ENCODE results near the gene SCRN3. TPM values are rescaled to one million over a fixed set of nuclear protein-coding genes. Genes with fewer than 3 reads are reported as not detected.

SCRN3 gene
- total RNA-seq, 2 experiments from 2014 or later = 16.9 to 20.9 TPM

DNA sequence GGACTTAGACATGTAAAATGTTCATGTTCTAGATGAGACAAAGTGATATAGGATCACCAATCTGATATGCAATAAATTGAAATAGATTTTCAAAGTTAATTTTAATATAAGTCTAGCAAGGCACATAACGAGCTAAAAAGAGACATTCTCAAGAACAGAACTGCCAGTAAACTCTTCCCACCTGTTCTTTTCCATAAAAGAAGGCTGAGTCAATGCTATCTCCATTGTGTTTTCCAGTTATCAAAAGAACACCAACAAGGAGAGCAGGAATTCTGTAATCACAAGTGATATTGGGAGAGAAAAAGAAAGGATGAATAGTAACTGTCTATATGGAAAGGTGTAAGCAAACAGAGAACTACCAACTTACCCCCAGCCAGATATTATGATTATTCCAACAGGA is 65.7 kb downstream of the SCRN3 start:
- Mint-ChIP-seq H3K9me3 (ENCODE audit: low read depth) (no peaks in the 10 kb centered on the region), H3K4me3 (no peak overlapping the region), H3K4me1 (no peaks in the 10 kb centered on the region), H3K36me3 (no peaks in the 10 kb centered on the region), H3K27me3 (no peaks in the 10 kb centered on the region), H3K27ac (no peak overlapping the region)
- ATAC-seq = no peak
- DNase-seq = no peak
- CTCF ChIA-PET = interaction anchor here (0.8 to 5.7 kb wide), 18 partner anchors 10 to 239 kb away, joined by 3 to 99 read pairs (median 10); partner anchors contain the start of gene GPR155

DNA sequence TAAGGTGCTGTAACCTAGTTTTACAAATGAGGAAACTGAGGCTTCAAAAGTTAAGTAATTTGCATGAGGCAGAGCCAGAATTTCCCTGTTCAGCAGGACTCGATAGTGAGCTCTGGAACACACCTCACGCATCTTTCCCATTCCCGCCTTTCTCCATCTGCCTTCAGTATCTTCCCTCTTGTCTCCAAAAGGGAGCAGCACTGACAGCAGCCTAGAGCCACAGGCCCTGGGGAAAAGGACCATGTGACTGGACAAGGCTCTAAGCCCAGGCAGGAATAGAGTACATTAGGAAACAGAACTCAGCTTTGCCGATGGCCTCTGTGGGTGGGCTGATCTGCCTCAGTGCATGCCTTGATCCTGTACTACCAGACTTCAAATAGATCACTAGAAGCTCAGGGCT is 69.8 kb downstream of the SCRN3 start:
- H3K9me3 Mint-ChIP-seq (ENCODE audit: low read depth) = no peaks in the 10 kb centered on the region
- CTCF ChIA-PET = interaction anchor here (1.0 to 2.1 kb wide), 6 partner anchors 19 to 223 kb away, joined by 3 to 12 read pairs (median 3); no protein-coding TSS in a partner anchor
- peaks cover 4% of the 10 kb centered on the region for H3K36me3 Mint-ChIP-seq
- DNase-seq (no peak), ATAC-seq (no peak)
- H3K4me1 Mint-ChIP-seq = no peaks in the 10 kb centered on the region
- no peak overlapping the region for H3K4me3 Mint-ChIP-seq
- no peaks in the 10 kb centered on the region for H3K27me3 Mint-ChIP-seq
- no peak overlapping the region for H3K27ac Mint-ChIP-seq

DNA sequence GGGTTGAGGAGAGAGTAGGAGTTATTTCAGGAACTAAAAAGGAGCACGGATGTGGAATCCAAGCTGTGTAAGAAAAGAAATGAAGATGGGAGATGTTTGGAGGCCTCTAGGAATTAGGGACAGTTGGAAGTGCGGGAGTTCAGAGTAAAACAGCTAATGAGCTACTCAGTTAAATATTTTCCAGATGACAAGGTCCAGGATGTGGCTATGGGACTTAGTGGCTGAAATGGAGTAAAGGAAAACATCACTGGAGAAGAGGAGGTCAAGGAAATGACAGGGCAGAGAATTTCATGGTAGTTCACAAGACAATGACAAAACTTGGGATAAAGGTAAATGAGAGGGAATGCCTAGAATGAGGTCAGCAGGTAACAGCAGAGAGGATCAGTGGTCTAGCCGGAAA is 78.3 kb downstream of the SCRN3 start:
- Mint-ChIP-seq H3K27ac (no peak overlapping the region), H3K4me1 (peaks cover 6% of the 10 kb centered on the region), H3K36me3 (peaks cover 2% of the 10 kb centered on the region), H3K27me3 (no peaks in the 10 kb centered on the region), H3K4me3 (no peak overlapping the region), H3K9me3 (ENCODE audit: low read depth) (no peaks in the 10 kb centered on the region)
- CTCF ChIA-PET = interaction anchor here (1.1 to 1.8 kb wide), 5 partner anchors 10 to 214 kb away, joined by 3 to 12 read pairs (median 4); no protein-coding TSS in a partner anchor
- no peak for DNase-seq
- ATAC-seq = no peak

DNA sequence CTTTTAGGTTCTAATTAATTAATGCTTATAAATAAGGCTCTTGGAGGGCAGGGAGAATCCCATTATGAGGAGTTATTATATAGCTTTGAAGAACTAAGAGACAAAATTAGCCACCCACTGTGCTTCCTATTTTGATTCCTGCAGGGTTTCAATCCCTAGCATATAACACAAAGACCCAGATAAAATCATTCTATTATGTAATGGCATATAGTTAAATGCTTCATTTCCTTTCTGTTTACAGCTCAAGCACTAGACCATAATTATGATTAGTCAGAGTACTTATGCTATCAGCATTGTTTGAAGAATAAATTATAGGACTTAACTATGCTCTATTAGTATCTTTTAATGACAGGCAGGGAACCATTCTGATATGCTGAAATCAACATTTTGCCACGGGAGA is 82.2 kb downstream of the SCRN3 start:
- ATAC-seq = no peak
- Mint-ChIP-seq H3K27ac (no peak overlapping the region), H3K4me1 (peaks cover 6% of the 10 kb centered on the region), H3K36me3 (peaks cover 13% of the 10 kb centered on the region), H3K27me3 (no peaks in the 10 kb centered on the region), H3K9me3 (ENCODE audit: low read depth) (no peaks in the 10 kb centered on the region), H3K4me3 (no peak overlapping the region)
- DNase-seq = no peak
- CTCF ChIA-PET = interaction anchor here (1.8 kb wide), 1 partner anchor 15 kb away, joined by 11 read pairs; no protein-coding TSS in a partner anchor

Other genes starting within 250 kb of the SCRN3 start
- 10 to 100 TPM; 64.3 to 83.1 TPM for gene OLA1, start 147.2 kb upstream of the SCRN3 start, total RNA-seq
- gene SP9, start 60.8 kb upstream of the SCRN3 start, total RNA-seq = not detected
- gene GPR155, start 91.3 kb downstream of the SCRN3 start, total RNA-seq = 10 to 100 TPM in 1 of 2 experiments, 1 to 10 TPM in 1; 7.1 to 13.5 TPM
- 100 to 1,000 TPM; 465 to 588 TPM for gene WIPF1, start 202.1 kb downstream of the SCRN3 start, total RNA-seq

All from activated CD8-positive, alpha-beta memory T cell treated with anti-CD3 and anti-CD28 coated beads, Interleukin-2, amount 10 ng/mL, durations not matched to agents 7 days and 5 days (primary cell).